ENCODE results near the gene ADAMTS2. TPM values are rescaled to one million over a fixed set of nuclear protein-coding genes. Genes with fewer than 3 reads are reported as not detected.
A peak's percentile ranks its signal among the peaks of the same experiment; 100 is the strongest.

The ADAMTS2 gene
- total and polyA plus RNA-seq, 2 donors from 2014 or later: 2.0 to 13.6 TPM

- Histone ChIP-seq H3K4me1 (ENCODE audit: control insufficient read depth in 2 of 3, insufficient read depth in 2 of 3, low read depth in 1 of 3, low read length in 3 of 3) (peaks cover 0 to 5% (median 0%) of the 10 kb centered on the region in 3 donors), H3K4me3 (ENCODE audit: low read length in 3 of 3) (no peak overlapping the region), H3K9ac (ENCODE audit: low read length in 3 of 3) (no peak overlapping the region), H3K36me3 (ENCODE audit: control insufficient read depth in 2 of 3, insufficient read depth in 3 of 3, low read length in 3 of 3) (no peaks in the 10 kb centered on the region), H3K9me3 (ENCODE audit: control insufficient read depth in 2 of 3, insufficient read depth in 1 of 3, low read length in 3 of 3) (no peaks in the 10 kb centered on the region), H3K27me3 (ENCODE audit: control insufficient read depth, insufficient read depth, low read length) (no peaks in the 10 kb centered on the region), H3K27ac (ENCODE audit: low read depth in 2 of 2, low read length in 2 of 2) (no peak overlapping the region)
- DNase-seq (peak in 1 of 5 donors; percentile 21), FAIRE-seq (no peak)
- intact Hi-C loops (cut with DNase I): no loop called here
- no peak for TF ChIP-seq CTCF (IDR thresholded peaks at IDR 0.05; ENCODE audit: borderline replicate concordance, extremely low read depth, insufficient read depth)
Observed at GRCh38 chr5:179171251-179171815, 173.9 kb downstream of the ADAMTS2 start.

GRCh38 chr5:179170606-179171005, 174.7 kb downstream of the ADAMTS2 start:
- peaks cover 0 to 5% (median 0%) of the 10 kb centered on the region in 3 donors for H3K4me1 ChIP-seq (ENCODE audit: control insufficient read depth in 2 of 3, insufficient read depth in 2 of 3, low read depth in 1 of 3, low read length in 3 of 3)
- no peak overlapping the region for H3K27ac ChIP-seq (ENCODE audit: low read depth in 2 of 2, low read length in 2 of 2)
- no peaks in the 10 kb centered on the region for H3K9me3 ChIP-seq (ENCODE audit: control insufficient read depth in 2 of 3, insufficient read depth in 1 of 3, low read length in 3 of 3)
- DNase-seq: peak in 1 of 5 donors; percentile 44
- H3K4me3 ChIP-seq (ENCODE audit: low read length in 3 of 3): no peak overlapping the region
- H3K9ac ChIP-seq (ENCODE audit: low read length in 3 of 3): no peak overlapping the region
- TF ChIP-seq CTCF (IDR thresholded peaks at IDR 0.05; ENCODE audit: borderline replicate concordance, extremely low read depth, insufficient read depth): no peak
- no peaks in the 10 kb centered on the region for H3K27me3 ChIP-seq (ENCODE audit: control insufficient read depth, insufficient read depth, low read length)
- intact Hi-C loops (cut with DNase I): no loop called here
- FAIRE-seq: no peak
- no peaks in the 10 kb centered on the region for H3K36me3 ChIP-seq (ENCODE audit: control insufficient read depth in 2 of 3, insufficient read depth in 3 of 3, low read length in 3 of 3)

GRCh38 chr5:179169836-179170235, 175.4 kb downstream of the ADAMTS2 start:
- Histone ChIP-seq H3K9ac (ENCODE audit: low read length in 3 of 3) (no peak overlapping the region), H3K4me3 (ENCODE audit: low read length in 3 of 3) (no peak overlapping the region), H3K27me3 (ENCODE audit: control insufficient read depth, insufficient read depth, low read length) (no peaks in the 10 kb centered on the region), H3K4me1 (ENCODE audit: control insufficient read depth in 2 of 3, insufficient read depth in 2 of 3, low read depth in 1 of 3, low read length in 3 of 3) (peaks cover 0 to 5% (median 0%) of the 10 kb centered on the region in 3 donors), H3K27ac (ENCODE audit: low read depth in 2 of 2, low read length in 2 of 2) (no peak overlapping the region), H3K36me3 (ENCODE audit: control insufficient read depth in 2 of 3, insufficient read depth in 3 of 3, low read length in 3 of 3) (no peaks in the 10 kb centered on the region), H3K9me3 (ENCODE audit: control insufficient read depth in 2 of 3, insufficient read depth in 1 of 3, low read length in 3 of 3) (no peaks in the 10 kb centered on the region)
- intact Hi-C loops (cut with DNase I): loop anchor here (5.0 kb wide), 1 partner anchor 322 kb away; no protein-coding TSS in a partner anchor
- DNase-seq (no peak), FAIRE-seq (no peak)
- TF ChIP-seq CTCF (IDR thresholded peaks at IDR 0.05; ENCODE audit: borderline replicate concordance, extremely low read depth, insufficient read depth): no peak

Measured in kidney (tissue), 14 donors.